GM23338 (cell line): ENCODE results near the gene UNC79.

Experiments
- CREB1 ChIP-seq: fragments of 250-450 bp; sonication (Bioruptor Pico); IDR thresholded peaks from 2 replicates; pipeline ENCODE4 v1.5.0; 2020; ENCODE audit warnings: low read depth, mild to moderate bottlenecking, moderate library complexity
- CTCF ChIP-seq, 2 experiments: fragments of 200-600 bp in 1 of 2; sonication (generic) in 1 of 2; conservative IDR thresholded peaks; 2 replicates each; pipeline versions ENCODE4 v1.5.1 to v1.6.1; 2016 to 2017; ENCODE audit warnings: antibody characterized with exemption in 2 of 2, low read depth in 2 of 2, mild to moderate bottlenecking in 2 of 2, moderate library complexity in 1 of 2
- ETS1 ChIP-seq: IDR thresholded peaks from 2 replicates; pipeline ENCODE4 v1.6.1; 2016; ENCODE audit warnings: antibody characterized with exemption
- EZH2 ChIP-seq: fragments of 200-600 bp; sonication (generic); IDR thresholded peaks from one replicate; pipeline ENCODE4 v1.8.0; 2017; ENCODE audit warnings: antibody characterized with exemption, mild to moderate bottlenecking, low read depth; ENCODE audit not compliant: unreplicated experiment
- EZH2phosphoT487 ChIP-seq: fragments of 200-600 bp; sonication (generic); IDR thresholded peaks from one replicate; pipeline ENCODE4 v1.8.1; 2018; ENCODE audit warnings: antibody characterized with exemption; ENCODE audit not compliant: unreplicated experiment
- JUNB ChIP-seq: IDR thresholded peaks from one replicate; pipeline ENCODE4 v1.6.1; 2016; ENCODE audit warnings: antibody characterized with exemption; ENCODE audit not compliant: unreplicated experiment
- NANOG ChIP-seq: IDR thresholded peaks from 2 replicates; pipeline ENCODE4 v1.6.1; 2016; ENCODE audit warnings: antibody characterized with exemption, borderline replicate concordance
- POLR2AphosphoS5 ChIP-seq: IDR thresholded peaks from 2 replicates; pipeline ENCODE4 v1.6.1; 2016; ENCODE audit warnings: antibody characterized with exemption, low read depth
- STAT1 ChIP-seq: IDR thresholded peaks from one replicate; pipeline ENCODE4 v1.6.1; 2016; ENCODE audit warnings: antibody characterized with exemption; ENCODE audit not compliant: unreplicated experiment
- ZNF114 ChIP-seq: fragments of 250-450 bp; sonication (Bioruptor Pico); IDR thresholded peaks from 2 replicates; pipeline ENCODE4 v1.5.0; 2020; ENCODE audit warnings: mild to moderate bottlenecking, moderate library complexity
- ZNF331 ChIP-seq: fragments of 250-450 bp; sonication (Bioruptor Pico); IDR thresholded peaks from 2 replicates; pipeline ENCODE4 v1.5.0; 2020; ENCODE audit warnings: low read depth, mild to moderate bottlenecking, moderate library complexity
- TF ChIP-seq, protein P1 (sequence below): IDR thresholded peaks from one replicate; pipeline ENCODE4 v1.6.1; 2018; ENCODE audit warnings: antibody characterized with exemption; ENCODE audit not compliant: unreplicated experiment
- TF ChIP-seq, protein P2 (sequence below): fragments of 250-450 bp; sonication (Bioruptor Pico); IDR thresholded peaks from 2 replicates; pipeline ENCODE4 v1.5.0; 2020; ENCODE audit warnings: mild to moderate bottlenecking, moderate library complexity

DNA sequence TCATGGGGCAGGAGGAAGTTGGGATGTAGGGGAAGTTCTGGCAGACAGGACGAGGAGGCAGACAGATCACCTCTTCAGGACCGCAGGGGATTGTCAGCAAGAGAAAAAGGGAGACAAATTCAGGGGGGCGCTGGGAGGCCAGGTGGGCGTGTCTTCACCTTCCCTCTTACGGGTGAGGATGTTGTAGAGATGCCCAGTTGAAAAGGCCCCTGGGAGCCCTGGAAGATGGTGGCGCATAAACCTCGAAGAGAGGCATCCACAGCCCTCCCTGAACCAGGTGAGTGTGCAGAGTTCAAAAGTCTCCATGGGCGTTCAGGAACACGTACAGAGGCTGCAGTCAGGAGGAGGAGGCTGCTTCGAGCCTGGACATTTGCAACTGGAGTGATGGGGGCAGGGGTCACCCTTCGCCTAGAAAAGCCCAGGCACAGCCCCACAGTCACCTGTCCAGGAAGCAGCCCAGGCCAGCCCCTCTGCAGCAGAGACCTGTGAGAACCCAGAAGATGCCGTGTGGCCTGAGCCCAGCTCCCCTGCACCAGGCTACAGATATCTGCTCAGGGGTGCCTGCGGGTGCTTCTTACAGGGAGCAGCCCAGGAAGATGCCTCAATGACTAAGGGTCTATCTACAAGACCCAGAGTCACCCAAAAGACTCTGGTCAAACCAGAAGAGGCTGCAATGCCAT lies 283.1 kb downstream of the UNC79 start:
- no peak for TF ChIP-seq CTCF (conservative IDR thresholded peaks at IDR 0.05; ENCODE audit: low read depth in 2 of 2)
- no peak for TF ChIP-seq JUNB
- no peak for TF ChIP-seq EZH2phosphoT487
- no peak for TF ChIP-seq EZH2
- TF ChIP-seq CREB1 (CRISPR knock-in tag), result no peak
- TF ChIP-seq, protein P1, sequence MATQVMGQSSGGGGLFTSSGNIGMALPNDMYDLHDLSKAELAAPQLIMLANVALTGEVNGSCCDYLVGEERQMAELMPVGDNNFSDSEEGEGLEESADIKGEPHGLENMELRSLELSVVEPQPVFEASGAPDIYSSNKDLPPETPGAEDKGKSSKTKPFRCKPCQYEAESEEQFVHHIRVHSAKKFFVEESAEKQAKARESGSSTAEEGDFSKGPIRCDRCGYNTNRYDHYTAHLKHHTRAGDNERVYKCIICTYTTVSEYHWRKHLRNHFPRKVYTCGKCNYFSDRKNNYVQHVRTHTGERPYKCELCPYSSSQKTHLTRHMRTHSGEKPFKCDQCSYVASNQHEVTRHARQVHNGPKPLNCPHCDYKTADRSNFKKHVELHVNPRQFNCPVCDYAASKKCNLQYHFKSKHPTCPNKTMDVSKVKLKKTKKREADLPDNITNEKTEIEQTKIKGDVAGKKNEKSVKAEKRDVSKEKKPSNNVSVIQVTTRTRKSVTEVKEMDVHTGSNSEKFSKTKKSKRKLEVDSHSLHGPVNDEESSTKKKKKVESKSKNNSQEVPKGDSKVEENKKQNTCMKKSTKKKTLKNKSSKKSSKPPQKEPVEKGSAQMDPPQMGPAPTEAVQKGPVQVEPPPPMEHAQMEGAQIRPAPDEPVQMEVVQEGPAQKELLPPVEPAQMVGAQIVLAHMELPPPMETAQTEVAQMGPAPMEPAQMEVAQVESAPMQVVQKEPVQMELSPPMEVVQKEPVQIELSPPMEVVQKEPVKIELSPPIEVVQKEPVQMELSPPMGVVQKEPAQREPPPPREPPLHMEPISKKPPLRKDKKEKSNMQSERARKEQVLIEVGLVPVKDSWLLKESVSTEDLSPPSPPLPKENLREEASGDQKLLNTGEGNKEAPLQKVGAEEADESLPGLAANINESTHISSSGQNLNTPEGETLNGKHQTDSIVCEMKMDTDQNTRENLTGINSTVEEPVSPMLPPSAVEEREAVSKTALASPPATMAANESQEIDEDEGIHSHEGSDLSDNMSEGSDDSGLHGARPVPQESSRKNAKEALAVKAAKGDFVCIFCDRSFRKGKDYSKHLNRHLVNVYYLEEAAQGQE, result no peak
- no peak for TF ChIP-seq POLR2AphosphoS5
- no peak for TF ChIP-seq NANOG
- no peak for TF ChIP-seq ETS1
- TF ChIP-seq STAT1, result no peak
- no peak for TF ChIP-seq ZNF331 (CRISPR knock-in tag)
- TF ChIP-seq ZNF114 (CRISPR knock-in tag), result no peak
- TF ChIP-seq, protein P2, sequence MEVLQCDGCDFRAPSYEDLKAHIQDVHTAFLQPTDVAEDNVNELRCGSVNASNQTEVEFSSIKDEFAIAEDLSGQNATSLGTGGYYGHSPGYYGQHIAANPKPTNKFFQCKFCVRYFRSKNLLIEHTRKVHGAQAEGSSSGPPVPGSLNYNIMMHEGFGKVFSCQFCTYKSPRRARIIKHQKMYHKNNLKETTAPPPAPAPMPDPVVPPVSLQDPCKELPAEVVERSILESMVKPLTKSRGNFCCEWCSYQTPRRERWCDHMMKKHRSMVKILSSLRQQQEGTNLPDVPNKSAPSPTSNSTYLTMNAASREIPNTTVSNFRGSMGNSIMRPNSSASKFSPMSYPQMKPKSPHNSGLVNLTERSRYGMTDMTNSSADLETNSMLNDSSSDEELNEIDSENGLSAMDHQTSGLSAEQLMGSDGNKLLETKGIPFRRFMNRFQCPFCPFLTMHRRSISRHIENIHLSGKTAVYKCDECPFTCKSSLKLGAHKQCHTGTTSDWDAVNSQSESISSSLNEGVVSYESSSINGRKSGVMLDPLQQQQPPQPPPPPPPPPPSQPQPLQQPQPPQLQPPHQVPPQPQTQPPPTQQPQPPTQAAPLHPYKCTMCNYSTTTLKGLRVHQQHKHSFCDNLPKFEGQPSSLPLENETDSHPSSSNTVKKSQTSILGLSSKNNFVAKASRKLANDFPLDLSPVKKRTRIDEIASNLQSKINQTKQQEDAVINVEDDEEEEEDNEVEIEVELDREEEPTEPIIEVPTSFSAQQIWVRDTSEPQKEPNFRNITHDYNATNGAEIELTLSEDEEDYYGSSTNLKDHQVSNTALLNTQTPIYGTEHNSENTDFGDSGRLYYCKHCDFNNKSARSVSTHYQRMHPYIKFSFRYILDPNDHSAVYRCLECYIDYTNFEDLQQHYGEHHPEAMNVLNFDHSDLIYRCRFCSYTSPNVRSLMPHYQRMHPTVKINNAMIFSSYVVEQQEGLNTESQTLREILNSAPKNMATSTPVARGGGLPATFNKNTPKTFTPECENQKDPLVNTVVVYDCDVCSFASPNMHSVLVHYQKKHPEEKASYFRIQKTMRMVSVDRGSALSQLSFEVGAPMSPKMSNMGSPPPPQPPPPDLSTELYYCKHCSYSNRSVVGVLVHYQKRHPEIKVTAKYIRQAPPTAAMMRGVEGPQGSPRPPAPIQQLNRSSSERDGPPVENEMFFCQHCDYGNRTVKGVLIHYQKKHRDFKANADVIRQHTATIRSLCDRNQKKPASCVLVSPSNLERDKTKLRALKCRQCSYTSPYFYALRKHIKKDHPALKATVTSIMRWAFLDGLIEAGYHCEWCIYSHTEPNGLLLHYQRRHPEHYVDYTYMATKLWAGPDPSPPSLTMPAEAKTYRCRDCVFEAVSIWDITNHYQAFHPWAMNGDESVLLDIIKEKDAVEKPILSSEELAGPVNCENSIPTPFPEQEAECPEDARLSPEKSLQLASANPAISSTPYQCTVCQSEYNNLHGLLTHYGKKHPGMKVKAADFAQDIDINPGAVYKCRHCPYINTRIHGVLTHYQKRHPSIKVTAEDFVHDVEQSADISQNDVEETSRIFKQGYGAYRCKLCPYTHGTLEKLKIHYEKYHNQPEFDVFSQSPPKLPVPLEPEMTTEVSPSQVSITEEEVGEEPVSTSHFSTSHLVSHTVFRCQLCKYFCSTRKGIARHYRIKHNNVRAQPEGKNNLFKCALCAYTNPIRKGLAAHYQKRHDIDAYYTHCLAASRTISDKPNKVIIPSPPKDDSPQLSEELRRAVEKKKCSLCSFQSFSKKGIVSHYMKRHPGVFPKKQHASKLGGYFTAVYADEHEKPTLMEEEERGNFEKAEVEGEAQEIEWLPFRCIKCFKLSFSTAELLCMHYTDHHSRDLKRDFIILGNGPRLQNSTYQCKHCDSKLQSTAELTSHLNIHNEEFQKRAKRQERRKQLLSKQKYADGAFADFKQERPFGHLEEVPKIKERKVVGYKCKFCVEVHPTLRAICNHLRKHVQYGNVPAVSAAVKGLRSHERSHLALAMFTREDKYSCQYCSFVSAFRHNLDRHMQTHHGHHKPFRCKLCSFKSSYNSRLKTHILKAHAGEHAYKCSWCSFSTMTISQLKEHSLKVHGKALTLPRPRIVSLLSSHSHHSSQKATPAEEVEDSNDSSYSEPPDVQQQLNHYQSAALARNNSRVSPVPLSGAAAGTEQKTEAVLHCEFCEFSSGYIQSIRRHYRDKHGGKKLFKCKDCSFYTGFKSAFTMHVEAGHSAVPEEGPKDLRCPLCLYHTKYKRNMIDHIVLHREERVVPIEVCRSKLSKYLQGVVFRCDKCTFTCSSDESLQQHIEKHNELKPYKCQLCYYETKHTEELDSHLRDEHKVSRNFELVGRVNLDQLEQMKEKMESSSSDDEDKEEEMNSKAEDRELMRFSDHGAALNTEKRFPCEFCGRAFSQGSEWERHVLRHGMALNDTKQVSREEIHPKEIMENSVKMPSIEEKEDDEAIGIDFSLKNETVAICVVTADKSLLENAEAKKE (CRISPR knock-in tag), result no peak
